ENCODE data around the gene CAMKK1. TPM values are rescaled to one million over a fixed set of nuclear protein-coding genes. Genes with fewer than 3 reads are reported as not detected.

CAMKK1 gene
- total and polyA plus RNA-seq, 2 donors (not counting 3 experiments of a cell fraction or from before 2014, with no cell fraction given) = 4.5 to 6.1 TPM

- no peak for TF ChIP-seq CTCF (IDR thresholded peaks at IDR 0.05; ENCODE audit: extremely low read depth in 1 of 2, insufficient read depth in 1 of 2, low read depth in 1 of 2, low read length in 2 of 2)
- Histone ChIP-seq H3K9me3 (replicated peaks; ENCODE audit: control insufficient read depth, insufficient read depth, low read length) (no peaks in the 10 kb centered on the region), H3K4me1 (ENCODE audit: control insufficient read depth, extremely low read depth, insufficient read depth, low read length) (peaks cover 5% of the 10 kb centered on the region), H2AFZ (ENCODE audit: low read depth, low read length) (no peak overlapping the region), H3K4me3 (replicated peaks in 1 of 3; ENCODE audit: insufficient read depth in 1 of 3, low read depth in 1 of 3, low read length in 3 of 3) (no peak overlapping the region), H3K9me1 (replicated peaks; ENCODE audit: control insufficient read depth, extremely low read depth, insufficient read depth, low read length) (no peaks in the 10 kb centered on the region), H3K9ac (replicated peaks; ENCODE audit: extremely low read depth, insufficient read depth, low read length) (no peak overlapping the region), H3K4me2 (ENCODE audit: insufficient read depth, low read length) (no peak overlapping the region), H3K27ac (ENCODE audit: insufficient read depth, low read depth, low read length) (no peak overlapping the region), H3K36me3 (ENCODE audit: control insufficient read depth in 2 of 2, extremely low read depth in 1 of 2, insufficient read depth in 2 of 2, low read length in 2 of 2) (peaks cover 0 to 8% of the 10 kb centered on the region in 2 experiments), H4K20me1 (replicated peaks; ENCODE audit: control insufficient read depth, extremely low read depth, insufficient read depth, low read length) (no peaks in the 10 kb centered on the region), H3K79me2 (ENCODE audit: control insufficient read depth, insufficient read depth, low read length) (no peaks in the 10 kb centered on the region), H3K27me3 (ENCODE audit: control insufficient read depth in 2 of 2, insufficient read depth in 2 of 2, low read length in 2 of 2) (no peaks in the 10 kb centered on the region)
- ChIA-PET POLR2A (no interaction called here), CTCF (no interaction called here)
- intact Hi-C loops (cut with micrococcal nuclease) (no loop called here), dilution Hi-C loops (cut with MboI; ENCODE audit: extremely low pct_ligation_motif_present, low sequenced_read_pairs) (no loop called here)
- DNase-seq (ENCODE audit: low read depth, low spot score) (no peak), FAIRE-seq (no peak)
- no TSS peak for BruUV-seq (replicated peaks)
Observed at GRCh38 chr17:3873862-3874261, 19.0 kb downstream of the CAMKK1 start.

- no TSS peak for BruUV-seq (replicated peaks)
- intact Hi-C loops (cut with micrococcal nuclease) = no loop called here
- CTCF ChIA-PET = interaction anchor here (0.7 to 1.3 kb wide), 5 partner anchors 9 to 43 kb away, joined by 3 to 4 read pairs (median 3); no protein-coding TSS in a partner anchor
- peak overlapping the region; percentile 28 for H3K9ac ChIP-seq (replicated peaks; ENCODE audit: extremely low read depth, insufficient read depth, low read length)
- TF ChIP-seq FOS (IDR thresholded peaks at IDR 0.05; ENCODE audit: borderline replicate concordance, insufficient read depth, low read length) = no peak
- no peak for TF ChIP-seq POLR2AphosphoS5 (IDR thresholded peaks at IDR 0.05; ENCODE audit: insufficient read depth, low read depth, low read length)
- no peak for TF ChIP-seq MYC (IDR thresholded peaks at IDR 0.05; ENCODE audit: low read depth, low read length)
- TF ChIP-seq MAX (IDR thresholded peaks at IDR 0.05; ENCODE audit: insufficient read depth, insufficient read length) = no peak
- no peak for TF ChIP-seq GATA2 (IDR thresholded peaks at IDR 0.05; ENCODE audit: insufficient read depth, insufficient read length, low read depth, low read length)
- no peak for TF ChIP-seq POLR2A (IDR thresholded peaks at IDR 0.05; ENCODE audit: low read depth, low read length)
- no peak for TF ChIP-seq EZH2 (IDR thresholded peaks at IDR 0.05; ENCODE audit: borderline replicate concordance, low read depth, low read length, severe bottlenecking)
- TF ChIP-seq CTCF (IDR thresholded peaks at IDR 0.05; ENCODE audit: extremely low read depth in 1 of 2, insufficient read depth in 1 of 2, low read depth in 1 of 2, low read length in 2 of 2) = no peak
- TF ChIP-seq JUN (IDR thresholded peaks at IDR 0.05; ENCODE audit: borderline replicate concordance, insufficient read depth, insufficient read length, low read depth) = no peak
- dilution Hi-C loops (cut with MboI; ENCODE audit: extremely low pct_ligation_motif_present, low sequenced_read_pairs) = no loop called here
- H3K9me1 ChIP-seq (replicated peaks; ENCODE audit: control insufficient read depth, extremely low read depth, insufficient read depth, low read length) = no peaks in the 10 kb centered on the region
- H3K4me3 ChIP-seq (replicated peaks in 1 of 3; ENCODE audit: insufficient read depth in 1 of 3, low read depth in 1 of 3, low read length in 3 of 3) = no peak overlapping the region
- POLR2A ChIA-PET = no interaction called here
- FAIRE-seq (no peak), DNase-seq (ENCODE audit: low read depth, low spot score) (peak; percentile 66)
- peaks cover 0 to 4% of the 10 kb centered on the region in 2 experiments for H3K36me3 ChIP-seq (ENCODE audit: control insufficient read depth in 2 of 2, extremely low read depth in 1 of 2, insufficient read depth in 2 of 2, low read length in 2 of 2)
- H3K4me1 ChIP-seq (ENCODE audit: control insufficient read depth, extremely low read depth, insufficient read depth, low read length) = peaks cover 5% of the 10 kb centered on the region
- no peaks in the 10 kb centered on the region for H4K20me1 ChIP-seq (replicated peaks; ENCODE audit: control insufficient read depth, extremely low read depth, insufficient read depth, low read length)
- no peaks in the 10 kb centered on the region for H3K27me3 ChIP-seq (ENCODE audit: control insufficient read depth in 2 of 2, insufficient read depth in 2 of 2, low read length in 2 of 2)
- no peaks in the 10 kb centered on the region for H3K9me3 ChIP-seq (replicated peaks; ENCODE audit: control insufficient read depth, insufficient read depth, low read length)
- no peaks in the 10 kb centered on the region for H3K79me2 ChIP-seq (ENCODE audit: control insufficient read depth, insufficient read depth, low read length)
- peak overlapping the region; percentile 84 for H2AFZ ChIP-seq (ENCODE audit: low read depth, low read length)
- H3K27ac ChIP-seq (ENCODE audit: insufficient read depth, low read depth, low read length) = peak overlapping the region; percentile 40
- no peak overlapping the region for H3K4me2 ChIP-seq (ENCODE audit: insufficient read depth, low read length)
Observed at GRCh38 chr17:3870871-3871306, 22.0 kb downstream of the CAMKK1 start.

Measured in endothelial cell of umbilical vein (primary cell).